ENCODE measurements around the gene MISP. TPM values are rescaled to one million over a fixed set of nuclear protein-coding genes. Genes with fewer than 3 reads are reported as not detected.

MISP gene
- total and polyA plus RNA-seq, 2 of the 13 experiments (the other 11 are each of a cell fraction or from before 2014, with no cell fraction given) = 0.67 to 1.3 TPM

GRCh38 chr19:709965-710571 lies 40.8 kb upstream of the MISP start:
- H3K4me3 ChIP-seq (replicated peaks in 1 of 3; ENCODE audit: insufficient read depth in 1 of 3, low read depth in 2 of 3, low read length in 3 of 3) = peak overlapping the region in 2 of 3 experiments; percentile 62 to 72; a peak in 3 of 6 replicates
- FAIRE-seq (no peak), ATAC-seq (no peak; the same call in 2 of the 3 replicates), DNase-seq (ENCODE audit: low spot score) (no peak)
- peak overlapping the region; percentile 53 for H3K4me2 ChIP-seq (ENCODE audit: low read depth, low read length)
- TF ChIP-seq ZBTB33 (CRISPR knock-in tag; IDR thresholded peaks at IDR 0.05) (peak; percentile 58), PITX1 (CRISPR knock-in tag; IDR thresholded peaks at IDR 0.05) (no peak), ZNF790 (CRISPR knock-in tag; IDR thresholded peaks at IDR 0.05; ENCODE audit: borderline replicate concordance) (no peak), PCBP1 (IDR thresholded peaks at IDR 0.05; ENCODE audit: borderline replicate concordance, low read depth, low read length) (0 out of 2 replicates have a peak, but pooled peaks have one; percentile 35), PATZ1 (CRISPR knock-in tag; IDR thresholded peaks at IDR 0.05) (peak; percentile 52), ZBTB1 (CRISPR knock-in tag; IDR thresholded peaks at IDR 0.05; ENCODE audit: borderline replicate concordance) (no peak)
- ChIA-PET POLR2A (interaction anchor here (0.6 kb wide), 1 partner anchor 693 kb away, joined by 3 read pairs; no protein-coding TSS in a partner anchor), CTCF (ENCODE audit: low intra/inter-chr PET ratio, low total read pairs) (no interaction called here)
- no peaks in the 10 kb centered on the region for H3K36me3 ChIP-seq (replicated peaks in 1 of 2; ENCODE audit: control insufficient read depth in 1 of 2, insufficient read depth in 2 of 2, low read length in 2 of 2)
- H3K27ac ChIP-seq (ENCODE audit: extremely low read length, insufficient read depth, low read length) = no peak overlapping the region
- in situ Hi-C loops (cut with HindIII; ENCODE audit: extremely low pct_ligation_motif_present, low pct_unique_long_range_greater_than_20kb) (no loop called here), intact Hi-C loops (cut with micrococcal nuclease; ENCODE audit: unreplicated experiment) (no loop called here)
- no peaks in the 10 kb centered on the region for H3K27me3 ChIP-seq (ENCODE audit: control insufficient read depth in 1 of 2, insufficient read depth in 2 of 2, low read length in 2 of 2)
- peaks cover 47% of the 10 kb centered on the region for H3K4me1 ChIP-seq (ENCODE audit: insufficient read depth, low read length)
- no peaks in the 10 kb centered on the region for H3K9me3 ChIP-seq (ENCODE audit: low read length)
- no peaks in the 10 kb centered on the region for H3K79me2 ChIP-seq (ENCODE audit: insufficient read depth, low read length)
- no TSS peak for BruUV-seq (replicated peaks)
- WGBS (ENCODE audit: low lambda C conversion rate) = 34% methylated on average over 15 of the region's 27 CpGs
- no peak overlapping the region for H3K9ac ChIP-seq (ENCODE audit: insufficient read depth, low read depth, low read length)
- H2AFZ ChIP-seq (ENCODE audit: low read length) = no peak overlapping the region
- H4K20me1 ChIP-seq (ENCODE audit: insufficient read depth, low read length) = no peaks in the 10 kb centered on the region

All from HepG2 (cell line).